PC-9 (cell line): ENCODE results near the gene TLE3.

ENCODE experiments used
- CTCF ChIP-seq: fragments of 200-600 bp; sonication (generic); conservative IDR thresholded peaks from 2 replicates; pipeline ENCODE4 v1.6.1; 2017; ENCODE audit warnings: mixed run types, antibody characterized with exemption, mild to moderate bottlenecking, moderate library complexity
- EZH2 ChIP-seq: fragments of 200-600 bp; sonication (generic); IDR thresholded peaks from 2 replicates; pipeline ENCODE4 v1.8.0; 2017; ENCODE audit warnings: antibody characterized with exemption, low read depth

- no peak for TF ChIP-seq CTCF
- no peak for TF ChIP-seq EZH2
Measured at GRCh38 chr15:70118599-70118998, 20.9 kb upstream of the TLE3 start.
